HG02870 (cell line): ENCODE data around the gene GNAI2.
A peak's percentile ranks its signal among the peaks of the same experiment; 100 is the strongest.

Experiments used
- ATAC-seq: cut with Tn5 transposase; IDR thresholded peaks from one replicate; pipeline ENCODE4 v1.9.1; 2021; ENCODE audit warnings: mild to moderate bottlenecking, moderate library complexity; ENCODE audit not compliant: unreplicated experiment

The GNAI2 gene

DNA sequence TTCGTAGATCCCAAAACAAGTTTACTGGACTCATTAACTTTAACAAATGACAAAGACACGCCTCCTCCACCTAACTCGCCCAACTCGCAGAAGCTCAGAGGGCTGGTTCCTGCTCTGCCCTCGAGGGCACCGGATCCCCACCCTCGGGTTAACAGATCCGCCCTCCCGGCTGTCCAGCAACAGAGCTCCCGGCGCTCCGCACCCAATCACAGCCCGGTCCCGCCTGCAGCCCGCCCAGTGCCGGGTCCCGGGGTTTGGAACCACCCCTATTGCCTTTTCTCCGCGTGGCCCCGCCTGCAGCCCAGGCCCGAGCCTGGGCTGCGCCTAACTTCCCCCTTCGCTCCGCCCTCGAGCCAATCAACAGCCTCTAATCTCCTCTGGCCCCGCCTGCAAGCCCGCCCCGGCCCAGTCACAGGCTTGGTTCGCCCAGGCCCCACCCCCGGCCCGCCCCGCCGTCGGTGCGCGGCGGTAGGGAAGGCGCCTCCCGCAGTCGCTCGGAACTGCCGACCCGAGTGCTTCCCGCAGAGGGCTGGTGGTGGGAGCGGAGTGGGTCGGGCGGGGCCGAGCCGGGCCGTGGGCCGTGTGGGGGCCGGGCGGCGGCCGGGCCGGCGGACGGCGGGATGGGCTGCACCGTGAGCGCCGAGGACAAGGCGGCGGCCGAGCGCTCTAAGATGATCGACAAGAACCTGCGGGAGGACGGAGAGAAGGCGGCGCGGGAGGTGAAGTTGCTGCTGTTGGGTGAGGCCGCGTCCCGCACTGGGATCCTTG, at the start of gene GNAI2:
Gene GNAI2, plus strand, starts transcription at position 489 of the 768 bp plus-strand sequence. Its CDS starts 132 bp downstream, at position 621.
- ATAC-seq = peak; percentile 94

DNA sequence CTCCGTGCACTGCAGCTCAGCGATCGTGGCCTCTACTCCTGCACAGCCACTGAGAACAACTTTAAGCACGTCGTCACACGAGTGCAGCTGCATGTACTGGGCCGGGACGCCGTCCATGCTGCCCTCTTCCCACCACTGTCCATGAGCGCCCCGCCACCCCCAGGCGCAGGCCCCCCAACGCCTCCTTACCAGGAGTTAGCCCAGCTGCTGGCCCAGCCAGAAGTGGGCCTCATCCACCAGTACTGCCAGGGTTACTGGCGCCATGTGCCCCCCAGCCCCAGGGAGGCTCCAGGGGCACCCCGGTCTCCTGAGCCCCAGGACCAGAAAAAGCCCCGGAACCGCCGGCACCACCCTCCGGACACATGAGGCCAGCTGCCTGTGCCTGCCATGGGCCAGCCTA, 48.3 kb upstream of the GNAI2 start:
- ATAC-seq = no peak

GRCh38 chr3:50189274-50189673, 46.7 kb upstream of the GNAI2 start:
- no peak for ATAC-seq

DNA sequence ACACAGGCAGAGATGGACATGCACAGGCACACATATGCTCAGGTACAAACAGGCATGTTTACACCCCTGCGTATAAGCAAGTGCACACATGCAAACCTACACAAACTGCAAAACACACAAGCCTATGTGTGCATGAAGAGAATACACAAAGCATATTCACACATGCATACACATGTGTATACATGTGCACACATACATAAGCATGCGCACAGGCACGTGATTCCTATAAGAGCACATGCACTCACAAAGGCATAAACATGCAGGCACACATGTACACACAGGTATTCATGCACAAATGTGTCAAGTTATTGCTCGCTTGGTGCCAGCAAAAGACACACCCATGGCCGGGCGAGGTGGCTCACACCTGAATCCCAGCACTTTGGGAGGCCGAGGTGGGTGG, 46.0 kb upstream of the GNAI2 start:
- ATAC-seq = no peak

DNA sequence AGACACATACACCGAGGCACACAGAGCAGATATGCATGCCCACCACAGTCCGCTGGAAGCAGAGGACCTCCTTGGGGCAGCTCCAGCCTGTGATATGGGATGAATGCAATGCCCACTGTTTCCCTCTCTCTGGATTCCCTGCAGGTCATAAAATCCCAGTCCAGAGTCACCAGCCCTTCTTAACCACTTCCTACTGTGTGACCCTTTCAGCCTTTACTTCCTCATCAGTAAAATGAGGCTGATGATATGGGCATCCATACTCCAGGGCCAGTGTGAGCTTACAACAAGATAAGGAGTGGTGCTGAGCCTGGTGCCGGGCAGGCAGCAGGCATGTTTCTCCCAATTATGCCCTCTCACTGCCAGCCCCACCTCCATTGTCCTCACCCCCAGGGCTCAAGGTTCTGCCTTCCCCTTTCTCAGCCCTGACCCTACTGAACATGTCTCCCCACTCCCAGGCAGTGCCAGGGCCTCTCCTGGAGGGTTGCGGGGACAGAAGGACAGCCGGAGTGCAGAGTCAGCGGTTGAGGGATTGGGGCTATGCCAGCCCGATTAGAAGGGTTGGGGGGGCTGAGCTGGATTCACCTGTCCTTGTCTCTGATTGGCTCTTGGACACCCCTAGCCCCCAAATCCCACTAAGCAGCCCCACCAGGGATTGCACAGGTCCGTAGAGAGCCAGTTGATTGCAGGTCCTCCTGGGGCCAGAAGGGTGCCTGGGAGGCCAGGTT, 44.9 kb upstream of the GNAI2 start, which contains the start of gene GNAT1:
Gene GNAT1, plus strand, starts transcription at position 675 of the 725 bp plus-strand sequence. CDS start 116 bp downstream, outside the sequence.
- ATAC-seq = no peak

GRCh38 chr3:50192124-50192523, 43.9 kb upstream of the GNAI2 start:
- ATAC-seq = no peak

GRCh38 chr3:50192689-50193141, 43.3 kb upstream of the GNAI2 start:
- ATAC-seq = no peak

GRCh38 chr3:50193286-50193685, 42.7 kb upstream of the GNAI2 start:
- ATAC-seq = no peak

- ATAC-seq = no peak
These were observed 42.3 kb upstream of the GNAI2 start for GRCh38 chr3:50193746-50194127.

DNA sequence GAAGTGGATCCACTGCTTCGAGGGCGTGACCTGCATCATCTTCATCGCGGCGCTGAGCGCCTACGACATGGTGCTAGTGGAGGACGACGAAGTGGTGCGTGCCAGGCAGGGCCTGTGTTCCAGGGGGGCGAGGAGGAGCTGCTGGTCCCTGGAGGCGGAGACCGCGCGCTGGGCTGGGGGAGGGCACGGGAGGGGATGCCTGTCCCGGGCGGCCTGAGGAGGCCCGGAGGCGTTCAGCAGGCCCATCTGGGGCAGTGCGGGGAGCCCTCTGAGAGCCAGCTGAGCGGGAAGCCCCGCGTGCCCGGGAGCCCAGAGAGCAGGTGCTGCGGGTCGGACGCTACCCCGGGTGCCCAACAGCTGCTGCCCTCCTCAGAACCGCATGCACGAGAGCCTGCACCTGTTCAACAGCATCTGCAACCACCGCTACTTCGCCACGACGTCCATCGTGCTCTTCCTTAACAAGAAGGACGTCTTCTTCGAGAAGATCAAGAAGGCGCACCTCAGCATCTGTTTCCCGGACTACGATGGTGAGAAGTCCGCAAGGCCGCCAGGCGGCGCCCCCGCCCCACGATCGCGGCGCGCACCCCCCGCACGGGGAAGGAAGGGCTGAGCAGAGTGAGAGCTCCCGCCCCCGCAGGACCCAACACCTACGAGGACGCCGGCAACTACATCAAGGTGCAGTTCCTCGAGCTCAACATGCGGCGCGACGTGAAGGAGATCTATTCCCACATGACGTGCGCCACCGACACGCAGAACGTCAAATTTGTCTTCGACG, 41.7 kb upstream of the GNAI2 start:
- ATAC-seq = no peak

DNA sequence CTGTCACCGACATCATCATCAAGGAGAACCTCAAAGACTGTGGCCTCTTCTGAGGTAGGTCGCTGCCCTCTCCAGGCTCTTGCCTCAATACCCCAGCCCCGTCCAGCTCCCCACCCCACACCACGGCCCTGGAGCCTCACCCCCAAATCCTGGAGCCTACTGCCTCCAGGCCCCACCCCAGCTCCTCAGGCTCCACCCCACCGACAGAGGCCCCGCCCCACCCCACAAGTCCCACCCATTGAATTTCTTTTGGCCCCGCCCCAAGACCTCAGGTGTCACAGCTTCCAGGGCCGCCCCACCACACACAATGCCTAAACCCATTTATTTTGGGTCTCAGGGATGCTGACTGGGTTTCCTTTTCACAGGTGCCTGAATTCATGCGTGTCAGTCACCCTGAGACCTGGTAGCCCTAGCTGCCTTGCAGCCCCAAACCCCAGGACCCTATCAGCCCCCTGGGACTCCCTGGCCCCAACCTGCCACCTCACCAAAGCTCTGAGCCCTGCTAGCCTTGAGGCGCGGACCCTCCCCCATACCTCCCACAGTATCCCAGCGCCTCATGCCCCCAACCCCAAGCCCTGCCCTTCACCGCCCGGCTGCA, 41.0 kb upstream of the GNAI2 start:
- ATAC-seq = no peak

DNA sequence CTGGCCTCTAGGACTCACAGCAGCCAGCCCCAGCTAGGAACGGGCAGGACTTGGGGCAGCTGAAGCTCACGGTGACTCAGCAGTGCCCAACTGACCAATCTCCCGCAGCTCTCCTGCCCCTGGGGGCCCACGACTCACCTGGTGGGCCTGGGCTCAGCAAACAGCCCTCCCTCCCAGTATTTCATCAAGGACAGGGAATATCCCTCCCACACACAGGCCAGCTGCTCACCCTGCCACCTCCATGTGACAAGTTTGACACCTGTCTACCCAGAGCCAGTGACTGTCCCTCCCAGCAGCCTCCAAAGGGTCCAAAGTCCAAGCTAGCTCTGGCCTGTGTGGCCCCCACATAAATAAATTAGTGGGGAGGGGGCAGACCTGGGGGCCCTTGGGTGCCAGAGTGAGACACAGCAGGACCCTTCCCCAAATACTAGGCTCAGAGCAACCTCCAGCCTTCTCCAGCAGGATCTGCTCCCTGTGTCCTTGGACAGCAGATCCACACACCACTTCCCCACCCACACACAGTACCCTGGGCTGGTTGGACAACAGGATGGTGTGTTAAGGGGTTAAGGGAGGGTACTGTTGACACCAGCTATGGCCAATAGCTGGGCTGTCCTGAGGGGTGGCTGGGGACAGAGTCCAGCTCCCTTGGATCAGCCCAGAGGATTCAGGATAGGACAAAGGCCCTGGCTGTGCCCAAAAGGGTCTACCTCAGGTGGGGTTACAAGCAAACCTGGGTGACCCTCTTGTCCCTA, 40.3 kb upstream of the GNAI2 start:
- no peak for ATAC-seq

DNA sequence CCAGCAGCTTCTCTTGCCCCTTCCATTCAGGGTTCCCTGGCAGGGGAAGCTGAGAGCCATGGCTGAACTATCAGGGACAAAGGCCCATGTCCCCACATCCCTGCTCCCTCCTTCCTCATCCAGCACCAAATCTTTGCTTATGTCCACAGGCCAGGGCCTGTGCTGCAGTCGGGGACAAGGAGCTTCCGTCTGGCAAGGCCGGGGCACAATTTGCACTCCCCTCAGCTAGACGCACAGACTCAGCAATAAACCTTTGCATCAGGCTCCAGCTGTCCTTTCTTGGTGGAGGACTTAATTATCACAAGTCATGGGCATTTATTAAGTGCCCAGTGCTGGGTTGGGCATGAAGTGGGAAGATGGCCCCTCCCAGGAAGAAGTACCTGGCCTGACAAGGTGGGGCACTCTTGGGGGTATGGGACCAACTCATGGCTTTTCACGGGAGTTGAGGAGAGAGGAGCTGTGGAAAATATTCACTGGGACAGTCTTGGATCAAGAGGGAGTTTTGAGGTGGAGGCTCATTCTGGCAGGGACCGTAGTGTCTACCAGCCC, 39.7 kb upstream of the GNAI2 start:
- ATAC-seq = no peak

- no peak for ATAC-seq
These were observed 34.3 kb upstream of the GNAI2 start for GRCh38 chr3:50201573-50202315.

GRCh38 chr3:50202353-50203112, 33.5 kb upstream of the GNAI2 start:
- no peak for ATAC-seq

GRCh38 chr3:50203113-50203808, 32.7 kb upstream of the GNAI2 start:
- no peak for ATAC-seq

DNA sequence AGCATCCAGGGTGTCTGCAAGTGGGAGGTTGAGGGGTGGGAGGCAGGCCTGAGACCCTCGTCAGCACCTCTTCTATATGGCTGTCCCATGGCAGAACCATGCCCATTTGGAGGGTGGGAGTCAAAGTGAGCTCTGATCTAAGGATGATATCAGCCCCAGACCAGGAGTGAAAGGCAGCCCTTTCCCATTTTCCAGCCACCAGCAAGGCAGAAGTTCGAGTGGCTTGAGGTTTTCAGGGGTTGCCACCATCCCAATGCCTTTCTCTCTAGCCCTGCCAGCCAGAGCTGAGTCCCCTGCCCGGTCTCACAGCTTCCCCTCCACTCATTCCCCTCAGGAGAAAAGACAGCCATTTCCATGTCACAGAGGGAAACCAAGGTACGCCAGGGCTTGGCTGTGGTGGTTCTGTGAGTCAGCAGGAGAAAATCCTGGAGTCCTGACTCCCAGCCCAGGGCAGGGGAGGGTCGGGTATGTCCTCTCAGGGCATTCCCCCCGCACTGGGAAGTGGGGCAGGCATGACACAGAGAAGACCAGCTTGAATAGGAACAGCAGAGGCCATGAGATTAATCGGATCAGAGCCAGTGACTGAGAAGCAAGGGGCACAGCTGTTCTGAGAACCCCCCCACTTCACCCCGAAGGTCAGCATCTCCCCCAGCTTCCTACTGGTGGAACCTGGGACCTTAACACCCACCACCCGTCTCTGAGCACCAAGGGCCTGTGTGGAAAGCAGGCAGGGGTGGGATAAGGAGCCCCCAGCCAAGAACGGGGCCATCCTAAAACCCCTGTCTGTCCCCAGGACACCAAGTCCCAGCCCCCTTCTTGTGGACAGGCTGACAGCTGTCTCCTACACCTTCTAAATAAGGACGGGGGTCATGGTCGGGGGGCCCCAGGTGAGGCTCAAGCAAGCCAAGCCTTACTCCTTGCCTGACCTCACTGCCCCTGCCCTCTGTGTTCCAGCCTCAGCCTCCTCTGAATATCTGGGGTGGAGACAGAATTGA, 31.9 kb upstream of the GNAI2 start:
- ATAC-seq = no peak
